Measurements from ENCODE around the gene HDDC3.

DNA sequence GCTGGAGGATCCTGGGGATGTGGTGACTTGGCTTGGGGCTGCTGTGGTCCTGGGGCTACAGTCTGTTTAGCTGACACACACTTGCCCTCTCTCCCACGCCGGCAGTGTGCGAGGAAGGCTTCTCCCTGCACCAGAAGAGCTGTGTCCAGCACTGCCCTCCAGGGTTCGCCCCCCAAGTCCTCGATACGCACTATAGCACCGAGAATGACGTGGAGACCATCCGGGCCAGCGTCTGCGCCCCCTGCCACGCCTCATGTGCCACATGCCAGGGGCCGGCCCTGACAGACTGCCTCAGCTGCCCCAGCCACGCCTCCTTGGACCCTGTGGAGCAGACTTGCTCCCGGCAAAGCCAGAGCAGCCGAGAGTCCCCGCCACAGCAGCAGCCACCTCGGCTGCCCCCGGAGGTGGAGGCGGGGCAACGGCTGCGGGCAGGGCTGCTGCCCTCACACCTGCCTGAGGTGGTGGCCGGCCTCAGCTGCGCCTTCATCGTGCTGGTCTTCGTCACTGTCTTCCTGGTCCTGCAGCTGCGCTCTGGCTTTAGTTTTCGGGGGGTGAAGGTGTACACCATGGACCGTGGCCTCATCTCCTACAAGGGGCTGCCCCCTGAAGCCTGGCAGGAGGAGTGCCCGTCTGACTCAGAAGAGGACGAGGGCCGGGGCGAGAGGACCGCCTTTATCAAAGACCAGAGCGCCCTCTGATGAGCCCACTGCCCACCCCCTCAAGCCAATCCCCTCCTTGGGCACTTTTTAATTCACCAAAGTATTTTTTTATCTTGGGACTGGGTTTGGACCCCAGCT lies 51.0 kb downstream of the HDDC3 start:
- TF ChIP-seq, protein P1, sequence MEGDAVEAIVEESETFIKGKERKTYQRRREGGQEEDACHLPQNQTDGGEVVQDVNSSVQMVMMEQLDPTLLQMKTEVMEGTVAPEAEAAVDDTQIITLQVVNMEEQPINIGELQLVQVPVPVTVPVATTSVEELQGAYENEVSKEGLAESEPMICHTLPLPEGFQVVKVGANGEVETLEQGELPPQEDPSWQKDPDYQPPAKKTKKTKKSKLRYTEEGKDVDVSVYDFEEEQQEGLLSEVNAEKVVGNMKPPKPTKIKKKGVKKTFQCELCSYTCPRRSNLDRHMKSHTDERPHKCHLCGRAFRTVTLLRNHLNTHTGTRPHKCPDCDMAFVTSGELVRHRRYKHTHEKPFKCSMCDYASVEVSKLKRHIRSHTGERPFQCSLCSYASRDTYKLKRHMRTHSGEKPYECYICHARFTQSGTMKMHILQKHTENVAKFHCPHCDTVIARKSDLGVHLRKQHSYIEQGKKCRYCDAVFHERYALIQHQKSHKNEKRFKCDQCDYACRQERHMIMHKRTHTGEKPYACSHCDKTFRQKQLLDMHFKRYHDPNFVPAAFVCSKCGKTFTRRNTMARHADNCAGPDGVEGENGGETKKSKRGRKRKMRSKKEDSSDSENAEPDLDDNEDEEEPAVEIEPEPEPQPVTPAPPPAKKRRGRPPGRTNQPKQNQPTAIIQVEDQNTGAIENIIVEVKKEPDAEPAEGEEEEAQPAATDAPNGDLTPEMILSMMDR (IDR thresholded peaks at IDR 0.05 in 4 of 5, conservative IDR thresholded peaks at IDR 0.05 in 1 of 5) = no peak
- no peak for TF ChIP-seq POLR2A (IDR thresholded peaks at IDR 0.05)

Measured in gastrocnemius medialis (tissue), 4 donors.